Activated naive CD8-positive, alpha-beta T cell (primary cell): ENCODE measurements around the gene KAZN.

Source experiments
- H3K27ac Mint-ChIP-seq: one replicate; pipeline ENCODE4 v1.8.0; 2021; ENCODE audit warnings: mixed read lengths
- H3K27me3 Mint-ChIP-seq: one replicate; pipeline ENCODE4 v1.8.0; 2021; ENCODE audit warnings: mixed read lengths
- H3K36me3 Mint-ChIP-seq: one replicate; pipeline ENCODE4 v1.8.0; 2021; ENCODE audit warnings: mixed read lengths
- H3K4me1 Mint-ChIP-seq: one replicate; pipeline ENCODE4 v1.8.0; 2021; ENCODE audit warnings: low read depth, mixed read lengths
- H3K4me3 Mint-ChIP-seq: one replicate; pipeline ENCODE4 v1.8.0; 2021; ENCODE audit warnings: mild to moderate bottlenecking, mixed read lengths
- H3K9me3 Mint-ChIP-seq: one replicate; pipeline ENCODE4 v1.8.0; 2021; ENCODE audit warnings: low read depth, mixed read lengths

KAZN gene

GRCh38 chr1:15062479-15063099, 464.1 kb downstream of the KAZN start:
- Mint-ChIP-seq H3K27me3 (peaks cover 1% of the 10 kb centered on the region), H3K36me3 (no peaks in the 10 kb centered on the region), H3K27ac (no peak overlapping the region), H3K4me3 (no peak overlapping the region), H3K9me3 (no peaks in the 10 kb centered on the region), H3K4me1 (no peaks in the 10 kb centered on the region)

GRCh38 chr1:15063346-15063745, 464.9 kb downstream of the KAZN start:
- no peak overlapping the region for H3K27ac Mint-ChIP-seq
- no peaks in the 10 kb centered on the region for H3K9me3 Mint-ChIP-seq
- H3K4me1 Mint-ChIP-seq, result no peaks in the 10 kb centered on the region
- H3K27me3 Mint-ChIP-seq, result no peaks in the 10 kb centered on the region
- H3K4me3 Mint-ChIP-seq, result no peak overlapping the region
- H3K36me3 Mint-ChIP-seq, result no peaks in the 10 kb centered on the region

GRCh38 chr1:15063783-15064182, 465.3 kb downstream of the KAZN start:
- Mint-ChIP-seq H3K9me3 (no peaks in the 10 kb centered on the region), H3K4me3 (no peak overlapping the region), H3K4me1 (no peaks in the 10 kb centered on the region), H3K27ac (no peak overlapping the region), H3K27me3 (no peaks in the 10 kb centered on the region), H3K36me3 (no peaks in the 10 kb centered on the region)

GRCh38 chr1:15064217-15064929, 465.9 kb downstream of the KAZN start:
- no peaks in the 10 kb centered on the region for H3K36me3 Mint-ChIP-seq
- no peak overlapping the region for H3K27ac Mint-ChIP-seq
- H3K4me3 Mint-ChIP-seq, result no peak overlapping the region
- H3K4me1 Mint-ChIP-seq, result no peaks in the 10 kb centered on the region
- H3K27me3 Mint-ChIP-seq, result no peaks in the 10 kb centered on the region
- H3K9me3 Mint-ChIP-seq, result no peaks in the 10 kb centered on the region

- Mint-ChIP-seq H3K4me1 (no peaks in the 10 kb centered on the region), H3K36me3 (no peaks in the 10 kb centered on the region), H3K4me3 (no peak overlapping the region), H3K27me3 (no peaks in the 10 kb centered on the region), H3K27ac (no peak overlapping the region), H3K9me3 (no peaks in the 10 kb centered on the region)
These were observed 466.8 kb downstream of the KAZN start for GRCh38 chr1:15065291-15065690.

GRCh38 chr1:15065736-15066135, 467.3 kb downstream of the KAZN start:
- no peak overlapping the region for H3K27ac Mint-ChIP-seq
- no peaks in the 10 kb centered on the region for H3K4me1 Mint-ChIP-seq
- no peak overlapping the region for H3K4me3 Mint-ChIP-seq
- H3K36me3 Mint-ChIP-seq, result no peaks in the 10 kb centered on the region
- no peaks in the 10 kb centered on the region for H3K9me3 Mint-ChIP-seq
- H3K27me3 Mint-ChIP-seq, result no peaks in the 10 kb centered on the region

GRCh38 chr1:15066191-15066590, 467.7 kb downstream of the KAZN start:
- no peaks in the 10 kb centered on the region for H3K36me3 Mint-ChIP-seq
- H3K27me3 Mint-ChIP-seq, result no peaks in the 10 kb centered on the region
- H3K27ac Mint-ChIP-seq, result no peak overlapping the region
- H3K4me1 Mint-ChIP-seq, result no peaks in the 10 kb centered on the region
- H3K9me3 Mint-ChIP-seq, result no peaks in the 10 kb centered on the region
- no peak overlapping the region for H3K4me3 Mint-ChIP-seq

- Mint-ChIP-seq H3K27ac (no peak overlapping the region), H3K4me3 (no peak overlapping the region), H3K27me3 (no peaks in the 10 kb centered on the region), H3K36me3 (no peaks in the 10 kb centered on the region), H3K9me3 (no peaks in the 10 kb centered on the region), H3K4me1 (no peaks in the 10 kb centered on the region)
These were observed 468.7 kb downstream of the KAZN start for GRCh38 chr1:15067148-15067547.

GRCh38 chr1:15068152-15068551, 469.7 kb downstream of the KAZN start:
- Mint-ChIP-seq H3K9me3 (no peaks in the 10 kb centered on the region), H3K36me3 (no peaks in the 10 kb centered on the region), H3K4me3 (no peak overlapping the region), H3K27me3 (no peaks in the 10 kb centered on the region), H3K4me1 (no peaks in the 10 kb centered on the region), H3K27ac (no peak overlapping the region)

- no peaks in the 10 kb centered on the region for H3K27me3 Mint-ChIP-seq
- no peak overlapping the region for H3K27ac Mint-ChIP-seq
- H3K4me1 Mint-ChIP-seq, result no peaks in the 10 kb centered on the region
- no peak overlapping the region for H3K4me3 Mint-ChIP-seq
- H3K9me3 Mint-ChIP-seq, result no peaks in the 10 kb centered on the region
- H3K36me3 Mint-ChIP-seq, result no peaks in the 10 kb centered on the region
These were observed 470.5 kb downstream of the KAZN start for GRCh38 chr1:15068997-15069396.

- Mint-ChIP-seq H3K4me1 (no peaks in the 10 kb centered on the region), H3K27ac (no peak overlapping the region)
These were observed 471.8 kb downstream of the KAZN start for GRCh38 chr1:15070145-15070748.

GRCh38 chr1:15071936-15072335, 473.5 kb downstream of the KAZN start:
- no peaks in the 10 kb centered on the region for H3K9me3 Mint-ChIP-seq
- H3K36me3 Mint-ChIP-seq, result no peaks in the 10 kb centered on the region
- no peaks in the 10 kb centered on the region for H3K27me3 Mint-ChIP-seq
- no peak overlapping the region for H3K4me3 Mint-ChIP-seq
- no peaks in the 10 kb centered on the region for H3K4me1 Mint-ChIP-seq
- no peak overlapping the region for H3K27ac Mint-ChIP-seq

More at GRCh38 chr1:15070145-15070748, 471.8 kb downstream of the KAZN start:
- no peak overlapping the region for H3K4me3 Mint-ChIP-seq
- no peaks in the 10 kb centered on the region for H3K9me3 Mint-ChIP-seq
- no peaks in the 10 kb centered on the region for H3K36me3 Mint-ChIP-seq
- H3K27me3 Mint-ChIP-seq, result no peaks in the 10 kb centered on the region

GRCh38 chr1:15073799-15074308, 475.4 kb downstream of the KAZN start:
- Mint-ChIP-seq H3K4me1 (no peaks in the 10 kb centered on the region), H3K36me3 (no peaks in the 10 kb centered on the region), H3K4me3 (no peak overlapping the region), H3K9me3 (no peaks in the 10 kb centered on the region), H3K27ac (no peak overlapping the region), H3K27me3 (no peaks in the 10 kb centered on the region)

- Mint-ChIP-seq H3K27me3 (no peaks in the 10 kb centered on the region), H3K36me3 (no peaks in the 10 kb centered on the region), H3K4me3 (no peak overlapping the region), H3K27ac (no peak overlapping the region), H3K9me3 (no peaks in the 10 kb centered on the region), H3K4me1 (no peaks in the 10 kb centered on the region)
These were observed 476.7 kb downstream of the KAZN start for GRCh38 chr1:15075175-15075574.

- Mint-ChIP-seq H3K4me1 (no peaks in the 10 kb centered on the region), H3K9me3 (no peaks in the 10 kb centered on the region), H3K4me3 (no peak overlapping the region), H3K27me3 (no peaks in the 10 kb centered on the region), H3K27ac (no peak overlapping the region), H3K36me3 (no peaks in the 10 kb centered on the region)
These were observed 477.3 kb downstream of the KAZN start for GRCh38 chr1:15075817-15076216.
